ENCODE data around the gene TRAF3.

GRCh38 chr14:102849526-102850379, 72.5 kb downstream of the TRAF3 start:
- no peak for TF ChIP-seq POLR2A (IDR thresholded peaks at IDR 0.05; ENCODE audit: low read length)
- no peak for TF ChIP-seq GATA1 (IDR thresholded peaks at IDR 0.05; ENCODE audit: low read depth, low read length)
